ENCODE results near the gene CCNA2.

GRCh38 chr4:121771869-121772268 lies 51.8 kb downstream of the CCNA2 start:
- TF ChIP-seq CTCF (IDR thresholded peaks at IDR 0.05; ENCODE audit: low read length) (no peak), EZH2 (IDR thresholded peaks at IDR 0.05; ENCODE audit: borderline replicate concordance, low read length) (no peak)
